NCI-H1694 (cell line): ENCODE measurements around the gene PLCL2.

Source experiments
- DNase-seq: peaks from one replicate; lab custom pipeline; 2025; lab: John Stamatoyannopoulos, UW

Gene PLCL2

GRCh38 chr3:17011728-17012338 lies 127.1 kb downstream of the PLCL2 start:
- DNase-seq, result no peak

GRCh38 chr3:17013050-17013449 lies 128.3 kb downstream of the PLCL2 start:
- DNase-seq, result no peak

- DNase-seq, result no peak
Observed at GRCh38 chr3:17013571-17013970, 128.8 kb downstream of the PLCL2 start.

- no peak for DNase-seq
Observed at GRCh38 chr3:17014284-17014683, 129.5 kb downstream of the PLCL2 start.

- DNase-seq, result no peak
Observed at GRCh38 chr3:17014709-17015108, 130.0 kb downstream of the PLCL2 start.

GRCh38 chr3:17021614-17022013 lies 136.9 kb downstream of the PLCL2 start:
- DNase-seq, result no peak

GRCh38 chr3:17023006-17023664 lies 138.4 kb downstream of the PLCL2 start:
- DNase-seq, result no peak

- DNase-seq, result no peak
Observed at GRCh38 chr3:17025594-17026139, 140.9 kb downstream of the PLCL2 start.

GRCh38 chr3:17027318-17027717 lies 142.6 kb downstream of the PLCL2 start:
- DNase-seq, result no peak

GRCh38 chr3:17028363-17028762 lies 143.6 kb downstream of the PLCL2 start:
- no peak for DNase-seq

GRCh38 chr3:17030438-17030837 lies 145.7 kb downstream of the PLCL2 start:
- DNase-seq, result no peak

- no peak for DNase-seq
Observed at GRCh38 chr3:17030956-17031652, 146.3 kb downstream of the PLCL2 start.

- DNase-seq, result no peak
Observed at GRCh38 chr3:17032407-17033034, 147.8 kb downstream of the PLCL2 start.

GRCh38 chr3:17033516-17034168 lies 148.9 kb downstream of the PLCL2 start:
- DNase-seq, result no peak

- no peak for DNase-seq
Observed at GRCh38 chr3:17035033-17035432, 150.3 kb downstream of the PLCL2 start.

- DNase-seq, result no peak
Observed at GRCh38 chr3:17035966-17036365, 151.2 kb downstream of the PLCL2 start.

GRCh38 chr3:17038141-17038540 lies 153.4 kb downstream of the PLCL2 start:
- no peak for DNase-seq

GRCh38 chr3:17038900-17039553 lies 154.3 kb downstream of the PLCL2 start:
- DNase-seq, result no peak

- no peak for DNase-seq
Observed at GRCh38 chr3:17039594-17039993, 154.8 kb downstream of the PLCL2 start.

- DNase-seq, result no peak
Observed at GRCh38 chr3:17040322-17040989, 155.7 kb downstream of the PLCL2 start.

- no peak for DNase-seq
Observed at GRCh38 chr3:17040990-17041377, 156.2 kb downstream of the PLCL2 start.
